GM21360 (cell line): ENCODE results near the gene DCANP1.

Source experiments
- ATAC-seq: cut with Tn5 transposase; IDR thresholded peaks from one replicate; pipeline ENCODE4 v1.9.1; 2021; ENCODE audit warnings: mild to moderate bottlenecking, moderate library complexity; ENCODE audit not compliant: unreplicated experiment

Gene DCANP1

DNA sequence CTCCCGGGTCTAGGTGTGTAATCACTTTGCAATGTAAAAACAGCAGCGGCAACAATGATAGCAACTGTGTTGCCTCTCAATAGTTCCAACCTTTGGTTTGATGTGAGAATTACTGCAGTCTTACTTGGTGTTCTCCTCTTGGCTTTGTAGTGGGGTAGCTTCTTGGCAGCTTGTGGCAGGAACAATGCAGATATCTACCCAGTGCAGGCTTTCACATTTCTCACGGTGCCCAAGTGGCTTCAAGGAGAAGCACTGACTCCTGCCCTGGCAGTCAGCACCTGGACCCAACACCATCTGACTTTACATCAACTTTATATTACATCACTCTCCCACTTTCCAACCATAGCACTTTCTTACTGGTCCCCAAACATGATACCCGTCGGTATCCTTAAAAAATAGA, 33.4 kb upstream of the DCANP1 start:
- no peak for ATAC-seq

DNA sequence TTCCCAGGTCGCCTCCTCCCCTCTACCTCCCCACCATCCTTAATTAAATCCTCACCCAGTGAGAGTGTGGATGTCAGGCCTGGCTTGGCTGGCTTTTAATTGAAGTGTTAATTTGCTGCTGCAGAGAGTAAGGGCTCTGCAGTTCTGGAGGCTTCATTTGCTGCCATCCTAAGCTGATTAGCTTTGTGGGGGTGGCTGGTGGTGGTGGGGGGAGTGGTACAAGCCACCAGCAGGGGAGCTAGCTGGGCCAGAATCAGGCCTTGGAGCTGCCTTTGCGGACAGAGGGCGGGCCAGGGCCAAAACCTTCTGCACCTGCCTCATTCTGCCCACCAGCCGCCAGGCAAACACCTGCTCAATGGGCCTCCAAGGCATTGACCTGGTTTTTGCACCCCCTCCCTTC, 31.8 kb upstream of the DCANP1 start:
- no peak for ATAC-seq

DNA sequence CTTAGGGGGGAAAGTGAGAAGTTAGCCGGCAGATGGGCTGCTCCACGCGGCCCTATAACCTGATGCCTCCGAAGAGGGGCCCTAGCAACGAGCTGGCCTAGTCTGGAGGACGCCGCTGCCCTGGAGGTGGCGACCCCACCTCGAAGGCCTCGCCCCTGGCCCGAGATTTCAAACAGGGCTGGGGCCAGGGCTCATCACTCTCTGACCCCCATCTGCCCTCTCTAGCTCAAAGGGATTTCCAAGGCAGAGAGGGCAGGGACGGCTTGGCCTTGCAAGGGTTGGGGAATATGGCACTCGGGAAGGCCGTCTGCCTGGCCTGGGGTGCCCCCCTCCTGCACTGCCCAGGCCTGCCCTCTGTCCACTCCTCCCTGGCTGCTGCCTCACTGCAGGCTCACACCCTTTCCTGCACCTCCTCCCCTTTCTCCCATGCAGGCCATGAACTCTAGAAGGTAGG, 30.5 kb upstream of the DCANP1 start:
- no peak for ATAC-seq

DNA sequence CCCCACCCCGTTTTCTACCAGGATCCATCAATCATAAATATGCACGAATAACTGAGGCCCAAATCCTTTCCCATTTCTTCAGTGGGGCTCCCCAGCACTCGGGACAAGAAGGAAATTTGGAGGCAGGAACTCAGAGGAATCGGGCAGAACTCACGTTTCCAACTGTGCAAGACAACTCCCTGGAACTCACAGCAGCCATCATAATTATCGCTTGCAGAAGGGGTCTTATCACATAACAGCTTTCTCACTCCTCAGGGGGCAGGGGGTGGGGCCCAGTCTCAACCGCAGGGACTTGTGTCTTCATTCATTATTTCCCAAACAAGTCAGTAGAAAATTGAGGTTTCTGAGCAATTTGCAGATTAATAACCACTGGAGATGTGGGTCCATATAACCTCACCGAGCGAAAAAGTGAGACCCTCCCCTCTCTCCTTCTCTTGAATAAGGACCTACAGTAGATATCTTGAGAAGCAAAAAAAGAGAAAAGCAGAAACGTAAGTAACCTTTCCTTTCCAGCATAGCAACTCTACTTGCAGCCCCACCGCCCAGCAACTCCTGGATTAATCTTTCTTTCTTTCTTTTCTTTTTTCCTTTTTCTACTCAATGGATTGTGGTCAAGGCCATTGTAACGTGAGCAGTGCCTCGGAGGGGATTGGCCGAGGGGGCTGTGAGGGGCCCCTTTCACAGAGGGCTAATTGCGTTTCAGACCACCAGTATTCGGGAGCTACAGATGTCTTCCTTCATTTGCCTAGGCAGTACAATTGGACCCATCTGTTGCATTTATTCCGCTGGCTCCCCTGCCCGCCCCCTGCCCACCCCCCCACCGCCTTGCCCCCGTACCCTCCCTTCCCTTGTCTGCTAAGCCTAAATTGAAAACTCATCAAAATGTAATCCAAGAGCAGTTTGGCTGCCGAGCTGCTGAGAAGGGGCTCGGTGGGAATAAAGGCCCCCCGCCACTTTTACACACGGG, 29.8 kb upstream of the DCANP1 start:
- ATAC-seq = no peak

DNA sequence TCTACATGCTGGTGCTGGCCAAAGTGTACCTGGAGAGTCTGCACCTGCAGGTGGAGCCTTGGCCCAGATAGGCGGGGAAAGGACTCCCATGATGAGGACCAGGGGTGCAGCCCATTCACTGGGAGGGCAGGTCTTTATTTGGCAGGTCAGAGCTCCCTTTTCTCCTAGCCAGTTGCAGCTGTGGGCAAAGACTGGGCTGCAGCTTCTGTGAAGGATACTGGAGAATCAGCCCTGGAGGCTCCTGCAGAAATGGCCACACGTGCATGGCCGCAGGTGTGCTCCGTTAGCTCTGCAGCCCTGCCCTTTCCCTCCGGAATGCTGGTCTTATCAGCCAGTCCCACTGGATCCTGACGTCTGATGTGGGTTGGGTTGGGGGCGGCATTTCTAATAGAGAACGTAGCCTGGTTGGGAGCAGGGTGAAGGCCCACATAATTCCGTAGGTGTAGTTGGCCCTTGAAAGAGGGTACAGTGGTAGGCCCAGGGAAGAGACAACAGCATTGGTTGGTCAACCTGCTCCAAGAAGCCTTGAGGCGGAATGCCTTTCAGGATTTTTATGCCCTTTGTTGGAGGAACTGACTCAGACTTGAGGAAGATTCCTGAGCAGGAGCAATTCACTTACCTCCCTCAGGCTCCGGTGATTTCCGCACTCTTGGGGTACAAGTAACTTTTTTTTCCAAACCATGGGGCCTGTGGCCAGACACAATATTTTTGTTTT, 27.0 kb upstream of the DCANP1 start:
- ATAC-seq = no peak

DNA sequence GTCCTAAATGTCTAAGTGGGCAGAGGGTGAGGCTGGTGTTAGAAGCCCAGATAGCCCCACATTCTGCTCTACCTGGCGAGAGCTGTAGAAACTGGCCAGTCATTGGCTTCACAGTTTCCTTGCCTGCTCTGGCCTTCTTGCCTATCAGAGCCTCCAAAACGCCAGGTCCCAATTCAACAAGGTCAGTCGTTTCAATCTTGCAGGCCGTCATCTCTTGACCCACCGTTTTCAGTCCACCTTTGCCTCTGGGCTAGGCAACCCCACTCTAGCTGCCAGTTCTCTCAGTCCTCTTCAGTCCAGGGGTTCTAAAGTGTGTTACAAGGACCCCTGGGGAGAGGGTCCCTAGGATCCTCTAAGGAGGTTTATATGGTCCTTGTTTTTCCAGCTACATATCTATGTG, 25.0 kb upstream of the DCANP1 start:
- ATAC-seq = no peak

DNA sequence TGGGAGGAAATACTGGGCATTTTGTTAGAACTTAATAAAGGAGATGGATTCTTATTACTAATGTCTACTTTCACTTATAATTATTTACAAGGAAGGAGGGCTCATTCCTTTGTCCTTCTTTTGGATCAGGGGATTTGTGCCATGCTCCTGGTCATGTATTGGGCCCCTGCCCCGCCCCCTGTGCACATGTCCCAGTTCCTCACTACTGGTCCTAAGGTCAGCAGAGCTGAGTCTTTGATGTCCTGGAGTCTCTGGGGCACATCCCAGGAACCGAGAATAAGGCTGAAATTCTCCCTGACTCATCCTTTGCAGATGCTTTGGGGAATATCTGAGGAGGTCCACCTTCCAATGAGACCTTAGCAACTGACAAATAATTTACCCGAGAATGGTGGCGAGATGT, 24.6 kb upstream of the DCANP1 start:
- ATAC-seq = no peak

DNA sequence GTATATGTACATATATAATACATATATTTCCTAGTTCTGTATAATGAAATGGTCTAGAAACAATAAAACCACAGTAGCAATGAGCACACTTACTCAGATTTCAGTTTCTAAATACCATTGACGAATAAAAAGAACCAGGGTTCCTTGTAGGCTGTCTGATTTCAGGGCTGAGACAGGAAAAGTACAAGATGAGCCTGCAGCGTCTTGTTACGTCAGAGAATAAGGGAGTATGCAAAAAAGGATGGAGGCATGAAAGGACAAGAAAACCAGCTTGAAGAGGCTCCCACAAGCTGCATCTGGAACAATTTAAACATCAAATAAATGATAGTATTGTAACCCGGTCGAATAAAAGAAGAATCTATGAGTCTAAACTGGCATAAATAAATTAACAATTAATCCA, 22.8 kb upstream of the DCANP1 start:
- ATAC-seq = no peak

DNA sequence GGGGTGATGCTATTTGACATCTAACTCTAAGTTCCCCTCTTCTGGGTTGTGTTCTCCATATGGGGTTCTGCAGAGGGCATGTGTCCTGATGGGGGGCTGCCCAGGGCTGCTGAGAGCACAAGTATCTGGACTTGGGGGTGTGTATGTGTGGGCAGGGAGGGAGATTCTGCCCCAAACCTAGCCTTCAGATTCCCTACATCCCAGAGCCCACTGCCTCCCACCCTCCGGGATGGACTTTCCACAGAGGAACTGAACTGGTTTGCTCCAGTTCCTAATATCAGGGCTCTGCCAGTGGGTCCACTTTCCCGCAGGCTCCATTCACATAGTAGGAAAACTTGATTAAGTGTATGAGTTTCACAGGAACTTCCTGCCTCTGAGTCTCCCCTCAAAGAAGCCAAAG, 21.4 kb upstream of the DCANP1 start:
- no peak for ATAC-seq

DNA sequence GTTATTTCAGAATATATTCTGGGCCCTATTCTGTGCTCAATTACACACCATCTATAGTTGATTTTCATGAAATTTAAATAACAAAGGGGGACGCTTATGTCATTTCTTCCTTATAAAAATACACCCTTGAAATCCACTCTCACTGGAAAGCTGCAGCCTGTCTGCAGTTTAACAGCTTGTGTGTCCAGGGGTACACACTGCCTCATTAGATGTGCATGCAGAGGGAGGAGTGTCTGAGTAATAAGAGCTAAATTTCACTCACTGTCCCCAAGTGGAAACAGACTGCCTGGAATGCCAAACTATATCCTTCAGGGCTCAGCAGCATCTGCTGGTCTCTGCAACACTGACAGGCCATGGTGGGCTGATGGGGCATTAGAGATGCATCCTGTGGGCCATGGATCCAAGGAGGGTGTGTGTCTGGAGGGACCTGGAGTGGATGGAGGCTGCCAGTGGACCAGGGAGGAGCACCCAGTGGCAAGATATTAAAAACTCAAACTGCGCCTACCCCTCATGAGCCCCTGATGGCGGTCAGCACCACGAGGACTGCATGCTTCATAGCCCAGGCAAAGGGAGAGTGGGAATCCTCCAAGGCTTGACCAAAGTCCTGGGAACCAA, 20.8 kb upstream of the DCANP1 start:
- ATAC-seq = no peak

DNA sequence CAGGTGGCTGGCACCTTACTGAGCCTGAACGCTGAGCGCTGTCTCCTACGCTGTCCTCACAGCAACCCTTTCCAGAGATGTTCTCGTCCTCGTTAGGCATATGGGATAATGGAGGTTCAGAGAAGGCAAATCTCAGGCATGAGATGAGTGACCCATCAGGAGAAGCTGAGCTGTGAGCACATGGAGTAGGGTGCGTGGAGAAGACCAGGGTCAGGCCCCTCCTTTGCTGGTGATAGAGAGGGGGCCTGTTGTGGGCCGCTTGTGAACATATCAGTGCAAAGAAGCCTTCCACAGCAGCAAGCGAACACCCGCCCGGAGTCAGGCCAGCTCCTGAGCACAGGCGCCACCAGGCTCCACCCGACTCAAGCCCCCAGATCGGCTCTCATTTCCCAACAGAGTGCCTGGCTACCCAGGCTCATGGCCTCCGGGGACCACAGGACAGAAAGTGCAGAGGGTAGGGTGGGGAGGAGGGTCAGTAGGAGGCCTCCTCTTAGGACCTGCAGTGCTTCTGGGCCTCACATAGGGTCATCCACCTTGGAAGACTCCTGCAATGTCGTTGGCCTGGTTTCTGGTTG, 20.0 kb upstream of the DCANP1 start:
- no peak for ATAC-seq

DNA sequence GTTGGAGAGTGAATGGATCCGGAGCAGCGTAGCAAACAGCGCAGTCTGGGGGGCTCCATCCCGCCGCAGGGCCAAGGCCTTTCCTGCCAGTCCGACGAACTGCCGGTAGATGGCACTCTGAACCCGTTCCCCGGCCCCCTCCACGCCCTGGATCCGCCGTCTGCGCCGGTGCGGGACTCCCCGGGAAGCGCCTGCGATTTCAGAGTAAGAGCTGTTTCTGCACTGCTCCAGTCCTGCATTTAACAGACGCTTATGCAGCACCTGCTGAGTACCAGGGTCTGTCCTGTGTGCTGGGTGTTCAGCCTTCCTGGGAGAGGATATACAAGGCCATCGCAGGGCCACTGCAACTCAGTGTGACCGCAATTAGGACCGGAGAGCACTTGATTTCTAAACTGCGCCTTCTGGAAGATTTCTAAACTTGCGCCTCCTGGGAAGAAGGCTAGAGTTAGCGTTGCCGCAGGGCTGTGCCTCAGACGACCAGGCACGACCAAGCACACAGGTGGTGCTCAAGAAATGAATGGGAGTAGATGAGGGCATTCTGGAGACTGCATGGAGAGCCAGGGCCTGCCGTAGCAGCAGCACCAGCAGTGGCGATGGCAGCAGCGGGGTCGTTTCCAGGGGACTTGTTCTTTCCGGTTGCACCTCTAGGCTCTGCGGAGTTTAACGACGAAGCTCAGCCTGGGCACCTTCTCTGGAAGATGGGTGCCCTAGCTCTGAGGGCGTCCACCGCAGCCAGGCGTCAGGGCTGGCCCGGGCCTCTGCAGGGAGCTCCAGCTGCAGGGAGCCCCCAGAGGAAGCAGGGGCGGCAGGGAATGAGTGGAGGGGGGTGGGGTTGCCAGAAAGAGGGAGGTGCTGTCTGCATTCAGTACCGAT, 19.3 kb upstream of the DCANP1 start:
- peak; percentile 57 for ATAC-seq

DNA sequence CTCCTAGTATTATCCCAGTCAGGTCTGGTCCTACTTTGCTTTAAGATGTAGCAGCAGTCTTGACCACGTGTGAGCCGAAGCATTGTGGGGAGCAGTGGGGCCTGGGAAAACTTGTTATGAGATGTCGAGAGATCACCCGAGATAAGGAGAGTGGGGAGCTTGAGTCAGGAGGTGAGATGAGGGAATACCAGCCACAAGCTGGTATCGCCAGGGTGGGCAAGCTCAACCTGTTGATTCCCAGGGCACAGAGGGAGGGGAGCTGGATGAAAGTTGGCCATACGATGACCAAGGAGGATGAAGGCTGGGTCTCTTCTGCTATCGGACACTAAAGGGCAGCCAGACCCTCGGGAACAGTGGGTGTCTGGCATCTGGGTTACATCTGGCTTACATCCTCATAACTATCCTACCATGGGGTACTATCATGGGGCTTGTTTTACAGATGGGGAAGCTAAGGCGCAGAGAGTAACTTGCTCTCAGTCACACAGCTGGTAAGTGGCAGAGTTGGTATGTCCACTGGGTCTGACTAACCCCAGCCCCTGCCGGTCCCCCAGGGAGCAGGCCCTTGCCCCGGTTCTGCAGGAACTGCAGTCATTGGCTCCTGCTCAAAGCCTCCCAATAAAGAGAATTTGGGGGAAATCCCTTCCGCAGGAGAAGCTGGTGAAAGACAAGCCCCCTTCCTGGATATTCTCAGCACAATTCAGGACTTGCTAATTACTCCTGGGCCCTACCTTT, 18.4 kb upstream of the DCANP1 start:
- no peak for ATAC-seq

DNA sequence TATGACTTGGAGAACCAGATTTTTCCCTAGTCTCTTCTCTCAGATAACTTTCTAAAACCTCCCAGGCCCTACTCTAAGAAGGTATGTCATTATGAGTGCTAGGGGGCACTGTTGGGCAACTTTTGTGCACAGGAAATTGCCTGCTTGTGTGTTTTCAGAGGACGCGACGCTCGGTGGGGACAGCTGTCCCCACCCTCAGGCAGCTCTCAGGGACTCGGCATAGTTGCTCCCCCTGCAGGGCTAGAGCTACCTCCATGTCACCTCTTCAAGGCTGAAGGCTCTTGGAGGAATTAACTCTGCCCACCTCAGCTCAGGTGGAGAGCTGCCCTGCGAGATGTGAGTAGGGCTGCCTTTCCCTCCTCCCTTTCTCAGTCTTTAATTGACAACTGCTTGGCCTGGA, 15.2 kb upstream of the DCANP1 start:
- ATAC-seq = peak; percentile 70

DNA sequence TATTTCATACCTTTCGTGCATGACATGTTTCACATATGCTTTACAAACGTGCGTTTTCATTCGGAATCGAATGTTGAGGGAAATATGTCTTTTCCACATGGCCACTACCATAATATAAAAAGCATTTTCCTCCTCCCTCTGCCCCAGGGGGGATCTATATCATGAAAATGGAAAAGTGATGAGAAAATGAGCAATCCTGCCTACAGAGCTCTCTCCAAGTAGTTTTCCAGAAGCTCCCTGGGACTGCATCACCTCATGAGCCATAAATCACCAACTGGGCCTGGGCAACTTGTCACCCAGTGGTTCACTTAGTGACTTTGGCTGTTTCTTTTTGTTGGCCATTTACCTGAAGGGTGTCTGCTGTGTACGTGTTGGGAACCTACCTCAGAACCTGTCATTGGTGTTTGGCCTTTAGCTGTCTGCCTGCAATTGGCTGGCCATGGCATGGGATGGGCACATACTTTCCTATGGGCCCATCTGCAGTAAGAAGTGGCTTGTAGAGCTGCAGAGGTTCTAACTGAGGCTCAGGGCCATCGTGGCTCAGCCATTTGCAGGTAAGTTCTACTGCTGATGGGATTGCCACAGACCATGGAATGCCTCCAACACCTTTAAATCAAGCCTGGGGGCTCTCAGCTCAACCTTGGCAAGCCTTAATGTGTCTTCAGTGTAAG, 14.5 kb upstream of the DCANP1 start:
- ATAC-seq = no peak

DNA sequence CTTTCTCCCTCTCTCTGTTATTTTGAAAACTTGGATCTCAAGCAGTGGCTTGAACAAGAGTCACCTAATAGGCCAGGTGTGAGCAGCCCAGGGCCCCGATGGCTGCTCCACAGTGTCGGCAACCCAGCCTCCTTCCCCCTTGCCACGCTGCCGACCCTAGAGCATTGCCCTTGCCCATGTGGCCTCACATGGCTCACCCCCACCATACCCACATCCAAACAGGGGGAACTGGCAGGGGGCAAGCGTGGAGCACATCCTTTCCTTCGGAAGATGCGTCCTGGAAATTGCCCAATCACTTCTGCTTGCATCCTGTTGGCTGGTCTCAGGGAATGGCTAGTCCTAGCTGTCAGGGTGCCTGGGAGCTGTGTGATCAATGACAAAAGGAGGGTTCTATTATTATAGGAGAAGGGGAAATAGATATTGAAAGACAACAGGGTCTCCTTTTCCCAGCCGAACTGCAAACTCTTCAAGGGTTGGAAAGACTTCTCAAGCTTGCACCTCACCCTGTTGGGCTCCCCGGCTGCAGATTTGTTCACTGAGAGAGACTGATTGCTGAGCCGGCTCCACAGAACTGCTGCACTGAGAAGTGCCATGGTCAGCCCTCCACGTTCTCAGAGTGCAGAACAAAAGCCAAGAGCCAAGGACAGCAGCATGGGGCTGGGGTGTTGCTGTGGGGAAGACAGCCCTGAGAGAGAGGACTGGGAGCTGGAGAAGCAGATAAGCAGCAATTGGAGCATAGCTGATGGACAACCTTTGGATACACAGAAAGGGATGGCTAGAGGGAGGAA, 13.3 kb upstream of the DCANP1 start:
- no peak for ATAC-seq

DNA sequence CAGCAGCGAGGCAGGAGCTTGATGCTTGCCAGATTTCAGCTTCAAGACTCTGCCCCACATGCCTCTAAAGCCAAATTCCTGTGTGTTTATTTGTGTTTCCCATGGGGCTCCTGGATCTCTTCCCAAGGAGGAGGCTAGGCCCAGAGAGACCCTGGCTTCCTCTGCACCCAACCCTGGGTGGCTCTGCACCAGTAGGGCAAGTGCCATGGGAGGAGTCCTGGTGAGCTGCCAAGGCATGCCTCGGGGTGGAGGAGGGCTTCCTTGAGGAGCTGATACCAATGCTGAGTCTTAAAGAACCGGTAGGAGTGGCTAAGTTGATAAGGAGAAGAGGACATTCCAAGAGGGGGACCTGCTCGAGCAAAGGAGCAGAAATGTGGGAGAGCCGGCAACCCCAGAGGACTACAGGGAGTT, 11.8 kb upstream of the DCANP1 start:
- no peak for ATAC-seq

DNA sequence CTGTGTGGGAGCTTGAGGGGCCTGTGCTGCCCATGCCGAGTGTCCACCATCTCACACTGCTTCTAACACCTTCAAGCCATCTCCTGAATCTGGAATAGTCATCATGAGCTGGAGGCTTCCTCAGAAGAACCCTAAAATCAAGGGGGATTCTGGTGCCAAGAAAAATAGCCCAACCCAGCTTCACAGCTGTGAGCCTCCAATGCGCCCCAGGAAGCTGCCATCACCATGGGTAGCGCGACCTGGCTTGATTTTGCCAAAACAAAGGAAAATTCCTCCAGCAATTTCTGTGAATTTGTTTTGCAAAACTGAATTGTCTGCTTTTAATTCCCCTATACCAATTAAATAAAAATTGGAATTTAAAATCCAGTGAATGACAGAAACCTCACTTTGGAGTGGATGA, 11.2 kb upstream of the DCANP1 start:
- no peak for ATAC-seq
